ENCODE data around the gene PRKG1.

- TF ChIP-seq CTCF (IDR thresholded peaks at IDR 0.05) = no peak
- no peak for TF ChIP-seq POLR2A (IDR thresholded peaks at IDR 0.05)
These were observed 168.1 kb downstream of the PRKG1 start for GRCh38 chr10:51242393-51242792.
